Measurements from ENCODE around the gene CNTNAP2.
A peak's percentile ranks its signal among the peaks of the same experiment; 100 is the strongest.

The CNTNAP2 gene

GRCh38 chr7:147658392-147658967, 1541.9 kb downstream of the CNTNAP2 start:
- DNase-seq, result peak; percentile 26
- H3K4me1 ChIP-seq, result peaks cover 21% of the 10 kb centered on the region
- H3K27me3 ChIP-seq, result no peaks in the 10 kb centered on the region
- H3K36me3 ChIP-seq, result no peaks in the 10 kb centered on the region
- no peaks in the 10 kb centered on the region for H3K9me3 ChIP-seq
- H3K4me3 ChIP-seq (ENCODE audit: low read depth, low read length), result no peak overlapping the region
- no peak for TF ChIP-seq CTCF (IDR thresholded peaks at IDR 0.05; ENCODE audit: low read depth, low read length)

- no peak for TF ChIP-seq CTCF (IDR thresholded peaks at IDR 0.05; ENCODE audit: low read depth, low read length)
- no peaks in the 10 kb centered on the region for H3K36me3 ChIP-seq
- DNase-seq, result no peak
Observed at GRCh38 chr7:147659036-147659995, 1542.7 kb downstream of the CNTNAP2 start.

GRCh38 chr7:147664541-147664940, 1547.9 kb downstream of the CNTNAP2 start:
- DNase-seq, result no peak
- Histone ChIP-seq H3K27me3 (no peaks in the 10 kb centered on the region), H3K9me3 (no peaks in the 10 kb centered on the region), H3K36me3 (no peaks in the 10 kb centered on the region), H3K4me3 (ENCODE audit: low read depth, low read length) (no peak overlapping the region), H3K4me1 (peaks cover 13% of the 10 kb centered on the region)
- TF ChIP-seq CTCF (IDR thresholded peaks at IDR 0.05; ENCODE audit: low read depth, low read length), result no peak

More at GRCh38 chr7:147659036-147659995, 1542.7 kb downstream of the CNTNAP2 start:
- H3K27me3 ChIP-seq, result no peaks in the 10 kb centered on the region
- H3K4me1 ChIP-seq, result peaks cover 21% of the 10 kb centered on the region
- no peak overlapping the region for H3K4me3 ChIP-seq (ENCODE audit: low read depth, low read length)
- H3K9me3 ChIP-seq, result no peaks in the 10 kb centered on the region

GRCh38 chr7:147670759-147671158, 1554.2 kb downstream of the CNTNAP2 start:
- no peaks in the 10 kb centered on the region for H3K9me3 ChIP-seq
- TF ChIP-seq CTCF (IDR thresholded peaks at IDR 0.05; ENCODE audit: low read depth, low read length), result no peak
- no peaks in the 10 kb centered on the region for H3K27me3 ChIP-seq
- no peaks in the 10 kb centered on the region for H3K4me1 ChIP-seq
- DNase-seq, result peak; percentile 10
- H3K4me3 ChIP-seq (ENCODE audit: low read depth, low read length), result no peak overlapping the region
- H3K36me3 ChIP-seq, result no peaks in the 10 kb centered on the region

- H3K9me3 ChIP-seq, result no peaks in the 10 kb centered on the region
- H3K36me3 ChIP-seq, result no peaks in the 10 kb centered on the region
- no peaks in the 10 kb centered on the region for H3K27me3 ChIP-seq
- TF ChIP-seq CTCF (IDR thresholded peaks at IDR 0.05; ENCODE audit: low read depth, low read length), result no peak
- no peak for DNase-seq
- no peaks in the 10 kb centered on the region for H3K4me1 ChIP-seq
- H3K4me3 ChIP-seq (ENCODE audit: low read depth, low read length), result no peak overlapping the region
Observed at GRCh38 chr7:147674705-147675104, 1558.1 kb downstream of the CNTNAP2 start.

GRCh38 chr7:147678943-147679342, 1562.3 kb downstream of the CNTNAP2 start:
- no peak for TF ChIP-seq CTCF (IDR thresholded peaks at IDR 0.05; ENCODE audit: low read depth, low read length)

More at GRCh38 chr7:147678943-147679342, 1562.3 kb downstream of the CNTNAP2 start:
- Histone ChIP-seq H3K9me3 (no peaks in the 10 kb centered on the region), H3K36me3 (no peaks in the 10 kb centered on the region), H3K4me3 (ENCODE audit: low read depth, low read length) (no peak overlapping the region), H3K4me1 (no peaks in the 10 kb centered on the region), H3K27me3 (no peaks in the 10 kb centered on the region)
- no peak for DNase-seq
